SK-N-MC (cell line): ENCODE results near the gene TMEM131.
"Not testable (repeated sequence)": the region's sequence is repeated elsewhere in the genome, so short reads cannot be mapped to it uniquely, and the experiment has no call there.

ENCODE experiments used
- DNase-seq: peaks from one replicate; pipeline ENCODE4 v3.0.0-alpha.2; 2011; ENCODE audit warnings: low read depth, low spot score
- H3K27ac ChIP-seq: fragments of 200-600 bp; sonication (generic); 2 replicates; pipeline ENCODE4 v1.5.1; 2016; ENCODE audit warnings: mixed run types
- H3K36me3 ChIP-seq: fragments of 200-600 bp; sonication (generic); 2 replicates; pipeline ENCODE4 v1.6.1; 2017; ENCODE audit warnings: antibody characterized with exemption, low read length, mixed read lengths; ENCODE audit not compliant: insufficient read depth
- H3K4me3 ChIP-seq: fragments of 200-600 bp; sonication (generic); 2 replicates; pipeline ENCODE4 v1.5.1; 2016
- H3K9ac ChIP-seq: fragments of 200-600 bp; sonication (generic); 2 replicates; pipeline ENCODE4 v1.8.0; 2017; ENCODE audit warnings: mixed run types, mixed read lengths; ENCODE audit not compliant: insufficient read length
- H3K9me3 ChIP-seq: fragments of 200-600 bp; sonication (generic); 2 replicates; pipeline ENCODE4 v1.6.1; 2017; ENCODE audit warnings: low read depth, mild to moderate bottlenecking, antibody characterized with exemption, low read length, moderate library complexity, mixed read lengths
- EZH2 ChIP-seq: fragments of 200-600 bp; sonication (generic); IDR thresholded peaks from one replicate; pipeline ENCODE4 v1.6.1; 2017; ENCODE audit warnings: antibody characterized with exemption
- FOXP2 ChIP-seq: optimal IDR thresholded peaks from 2 replicates; pipeline ENCODE3; 2011; ENCODE audit warnings: mild to moderate bottlenecking, moderate library complexity; ENCODE audit not compliant: insufficient read depth; ENCODE audit errors: extremely low read length, control extremely low read depth
- POLR2AphosphoS5 ChIP-seq: IDR thresholded peaks from 2 replicates; pipeline ENCODE4 v1.6.1; 2012; ENCODE audit warnings: mild to moderate bottlenecking, low read depth, low read length, borderline replicate concordance

Gene TMEM131

DNA sequence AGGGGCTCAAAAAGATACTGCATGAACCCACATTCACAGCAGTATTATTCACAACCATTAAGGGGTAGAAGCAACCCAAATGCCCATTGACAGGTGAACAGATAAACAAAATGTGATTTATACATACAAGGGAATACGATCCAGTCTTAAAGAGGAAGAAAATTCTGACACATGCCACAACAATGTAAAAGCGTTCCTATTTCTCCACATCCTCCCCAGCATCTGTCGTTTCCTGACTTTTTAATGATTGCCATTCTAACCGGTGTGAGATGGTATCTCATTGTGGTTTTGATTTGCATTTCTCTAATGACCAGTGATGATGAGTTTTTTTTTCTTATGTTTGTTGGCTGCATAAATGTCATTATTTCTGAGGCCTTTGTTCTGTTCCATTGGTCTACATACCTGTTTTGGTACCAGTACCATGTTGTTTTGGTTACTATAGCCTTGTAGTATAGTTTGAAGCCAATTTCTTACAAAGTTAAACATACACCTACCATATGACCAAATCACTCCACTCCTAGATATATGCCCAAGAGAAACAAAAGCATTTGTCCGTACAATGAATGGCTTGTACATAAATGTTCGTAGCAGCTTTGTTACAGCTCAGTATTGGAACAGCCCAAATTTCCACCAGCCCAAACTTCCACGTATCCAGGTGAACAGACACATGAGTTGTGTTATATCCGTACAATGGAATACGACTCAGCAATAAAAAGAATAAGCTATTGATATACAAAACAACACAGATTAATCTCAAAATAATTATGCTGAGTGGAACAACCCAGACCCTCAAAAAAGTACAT lies 85.1 kb downstream of the TMEM131 start:
- Histone ChIP-seq H3K4me3 (no peak overlapping the region), H3K36me3 (no peaks in the 10 kb centered on the region), H3K9ac (no peak overlapping the region), H3K9me3 (no peaks in the 10 kb centered on the region), H3K27ac (no peak overlapping the region)
- no peak for DNase-seq
- TF ChIP-seq POLR2AphosphoS5 (no peak), EZH2 (no peak), FOXP2 (no peak)

DNA sequence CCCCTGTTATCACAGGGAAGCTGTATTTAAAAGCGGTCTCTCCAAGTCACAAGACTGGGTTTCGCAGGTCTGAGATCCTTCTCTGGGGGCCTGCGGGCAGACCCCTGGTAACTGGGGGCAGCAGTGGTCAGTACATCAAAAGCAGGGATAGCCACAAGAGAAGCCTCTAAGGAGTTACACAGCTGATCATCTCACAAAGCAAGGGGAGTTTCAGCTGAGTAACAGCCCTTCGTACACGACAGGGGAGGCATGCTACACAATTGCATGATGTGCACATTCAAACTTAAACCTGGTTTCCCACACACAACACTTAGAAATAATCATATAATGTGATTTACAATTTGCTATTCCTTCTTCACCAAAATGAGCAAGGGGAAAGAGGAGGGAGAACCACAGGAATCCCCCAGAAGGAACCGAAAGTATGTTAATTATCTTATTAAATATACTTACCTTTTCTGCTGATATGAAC lies 87.5 kb downstream of the TMEM131 start:
- Histone ChIP-seq H3K4me3 (no peak overlapping the region), H3K9me3 (no peaks in the 10 kb centered on the region), H3K36me3 (no peaks in the 10 kb centered on the region), H3K27ac (no peak overlapping the region), H3K9ac (no peak overlapping the region)
- TF ChIP-seq EZH2 (no peak), POLR2AphosphoS5 (no peak), FOXP2 (no peak)
- DNase-seq: no peak

GRCh38 chr2:97907369-97908100 lies 88.2 kb downstream of the TMEM131 start:
- no peaks in the 10 kb centered on the region for H3K9me3 ChIP-seq
- no peak overlapping the region for H3K9ac ChIP-seq
- no peak for DNase-seq
- no peaks in the 10 kb centered on the region for H3K36me3 ChIP-seq
- H3K27ac ChIP-seq: no peak overlapping the region
- no peak overlapping the region for H3K4me3 ChIP-seq
- TF ChIP-seq FOXP2 (no peak), POLR2AphosphoS5 (no peak), EZH2 (no peak)

DNA sequence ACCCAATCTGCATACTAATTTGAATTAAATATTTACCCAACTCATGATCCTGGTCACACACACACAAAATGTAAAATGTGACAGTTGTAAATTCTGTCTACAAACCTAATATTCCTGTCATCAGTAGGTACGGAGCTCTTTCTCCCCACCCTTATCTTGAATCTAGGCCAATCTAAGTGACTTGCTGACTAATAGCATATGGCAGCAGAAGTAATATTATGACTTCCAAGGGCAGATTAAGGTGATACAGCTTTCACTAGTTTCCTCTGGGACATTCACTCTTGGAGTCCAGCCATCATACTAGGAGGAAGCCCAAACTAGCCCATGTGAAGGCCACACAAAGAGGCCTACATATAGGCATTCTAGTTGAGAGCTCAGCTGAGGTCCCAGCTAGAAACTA lies 89.4 kb downstream of the TMEM131 start:
- TF ChIP-seq FOXP2 (no peak), POLR2AphosphoS5 (no peak), EZH2 (no peak)
- no peak overlapping the region for H3K27ac ChIP-seq
- no peak for DNase-seq

GRCh38 chr2:97905294-97905693 lies 90.5 kb downstream of the TMEM131 start:
- no peak overlapping the region for H3K27ac ChIP-seq
- H3K4me3 ChIP-seq: no peak overlapping the region
- DNase-seq: no peak
- no peaks in the 10 kb centered on the region for H3K9me3 ChIP-seq
- no peak for TF ChIP-seq FOXP2
- no peak for TF ChIP-seq POLR2AphosphoS5
- TF ChIP-seq EZH2: no peak
- H3K36me3 ChIP-seq: no peaks in the 10 kb centered on the region
- no peak overlapping the region for H3K9ac ChIP-seq

More for the DNA sequence above, 89.4 kb downstream of the TMEM131 start:
- Histone ChIP-seq H3K9ac (no peak overlapping the region), H3K36me3 (no peaks in the 10 kb centered on the region), H3K4me3 (no peak overlapping the region), H3K9me3 (no peaks in the 10 kb centered on the region)

DNA sequence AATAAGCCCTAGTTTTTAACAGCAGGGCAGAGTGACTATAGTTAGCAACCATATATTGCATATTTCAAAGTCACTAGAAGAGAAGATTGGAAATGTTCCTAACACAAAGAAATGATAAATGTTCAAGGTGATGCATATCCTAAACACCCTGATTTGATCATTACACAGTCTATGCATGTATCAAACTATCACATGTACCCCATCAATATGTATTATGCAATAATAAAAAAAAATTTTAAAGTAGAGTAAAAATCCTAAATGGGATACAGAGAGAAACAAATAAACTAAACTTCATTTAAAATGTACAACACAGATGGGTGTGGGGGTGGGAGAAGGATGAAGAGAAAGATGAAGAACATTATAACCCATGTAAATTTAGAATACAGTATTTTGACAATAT lies 93.9 kb downstream of the TMEM131 start:
- Histone ChIP-seq H3K36me3 (no peaks in the 10 kb centered on the region), H3K9ac (no peak overlapping the region), H3K4me3 (no peak overlapping the region), H3K27ac (no peak overlapping the region), H3K9me3 (no peaks in the 10 kb centered on the region)
- TF ChIP-seq POLR2AphosphoS5: no peak
- TF ChIP-seq EZH2: no peak
- TF ChIP-seq FOXP2: no peak
- DNase-seq: no peak

DNA sequence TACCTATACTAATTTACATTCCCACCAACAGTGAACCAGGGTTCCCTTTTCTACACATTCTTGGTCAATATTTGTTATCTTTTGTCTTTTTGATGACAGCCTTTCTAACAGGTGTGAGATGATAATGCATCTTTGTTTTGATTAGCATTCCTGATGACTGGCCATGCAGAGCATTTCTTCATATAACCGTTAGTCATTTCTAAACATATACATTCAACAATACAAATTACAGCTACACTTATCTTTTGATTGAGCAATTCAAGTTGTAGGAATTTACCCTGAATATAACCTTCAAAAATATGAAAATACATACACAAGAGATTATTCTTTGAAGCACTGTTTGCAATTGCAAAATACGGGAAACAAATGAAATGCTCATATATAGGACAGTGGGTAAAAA lies 94.9 kb downstream of the TMEM131 start:
- TF ChIP-seq POLR2AphosphoS5: no peak
- TF ChIP-seq FOXP2: no peak
- no peak for TF ChIP-seq EZH2
- no peak overlapping the region for H3K9ac ChIP-seq
- no peak for DNase-seq

DNA sequence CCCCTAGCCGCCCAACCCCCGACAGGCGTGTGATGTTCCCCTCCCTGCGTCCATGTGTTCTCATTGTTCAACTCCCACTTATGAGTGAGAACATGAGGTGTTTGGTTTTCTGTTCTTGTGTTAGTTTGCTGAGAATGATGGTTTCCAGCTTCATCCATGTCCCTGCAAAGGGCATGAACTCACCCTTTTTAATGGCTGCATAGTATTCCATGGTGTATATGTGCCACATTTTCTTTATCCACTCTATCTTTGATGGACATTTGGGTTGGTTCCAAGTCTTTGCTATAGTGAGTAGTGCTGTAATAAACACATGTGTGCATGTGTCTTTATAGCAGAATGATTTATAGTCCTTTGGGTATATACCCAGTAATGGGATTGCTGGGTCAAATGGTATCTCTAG lies 102.7 kb downstream of the TMEM131 start:
- not testable (repeated sequence) for DNase-seq, H3K36me3 ChIP-seq, H3K27ac ChIP-seq, H3K4me3 ChIP-seq, H3K9me3 ChIP-seq, H3K9ac ChIP-seq

More for the DNA sequence above, 94.9 kb downstream of the TMEM131 start:
- H3K27ac ChIP-seq: no peak overlapping the region
- H3K36me3 ChIP-seq: no peaks in the 10 kb centered on the region
- no peaks in the 10 kb centered on the region for H3K9me3 ChIP-seq
- H3K4me3 ChIP-seq: no peak overlapping the region
